Cardiac muscle cell (in vitro differentiated cells and primary cell): ENCODE results near the gene PLEKHM2. TPM values are rescaled to one million over a fixed set of nuclear protein-coding genes. Genes with fewer than 3 reads are reported as not detected.

Source experiments
- DNase-seq, 2 donors: peaks; one replicate each; pipeline versions ENCODE4 v3.0.0 to v3.0.0-alpha.2; 2010 to 2017; ENCODE audit warnings: low read depth in 1 of 2, low spot score in 1 of 2
- H3K27ac ChIP-seq: fragments of 200-600 bp; sonication (generic); 2 replicates; pipeline ENCODE4 v1.5.1; 2016
- H3K27me3 ChIP-seq: fragments of 200-600 bp; sonication (generic); 2 replicates; pipeline ENCODE4 v1.6.0; 2016; ENCODE audit warnings: control low read depth
- H3K36me3 ChIP-seq: fragments of 200-600 bp; sonication (generic); 2 replicates; pipeline ENCODE4 v1.5.1; 2016; ENCODE audit warnings: control low read depth
- H3K4me1 ChIP-seq: fragments of 200-600 bp; sonication (generic); 2 replicates; pipeline ENCODE4 v1.8.1; 2017; ENCODE audit warnings: low read depth, mild to moderate bottlenecking, mixed run types
- H3K4me3 ChIP-seq: fragments of 200-600 bp; sonication (generic); 2 replicates; pipeline ENCODE4 v1.5.1; 2016; ENCODE audit warnings: mild to moderate bottlenecking
- H3K9me3 ChIP-seq: fragments of 200-600 bp; sonication (generic); 2 replicates; pipeline ENCODE4 v1.5.1; 2017; ENCODE audit warnings: low read depth, mild to moderate bottlenecking, control low read depth
- polyA plus RNA-seq: library from polyadenylated mRNA; unstranded; fragments of >200 nt; fragmentation: Nextera tagmentation; extraction: Ambion mirVana; gene quantifications from 2 replicates; pipeline ENCODE4 v1.2.1, GENCODE V29; 2016
- total RNA-seq: library from RNA; depleted of rRNA; stranded (reverse); fragments of >200 nt; gene quantifications from 2 replicates; pipeline ENCODE4 v1.2.3, GENCODE V29; 2016
- TF ChIP-seq, protein P1 (sequence below): IDR thresholded peaks from 2 replicates; pipeline ENCODE4 v1.5.1; 2012; ENCODE audit warnings: low read depth, mild to moderate bottlenecking, low read length

Gene PLEKHM2
- total RNA-seq (71.9 and 99.8 TPM in 2 replicates), polyA plus RNA-seq (56.8 and 68.3 TPM in 2 replicates)

GRCh38 chr1:15684042-15684461 is at the start of gene PLEKHM2:
Gene PLEKHM2, plus strand, starts transcription at chr1:15684320. Its CDS starts 239 bp downstream, at chr1:15684559.
- no peaks in the 10 kb centered on the region for H3K9me3 ChIP-seq
- H3K4me1 ChIP-seq, result peaks cover 16% of the 10 kb centered on the region
- no peaks in the 10 kb centered on the region for H3K36me3 ChIP-seq
- H3K4me3 ChIP-seq, result peak within 1 kb of the TSS; percentile 81
- DNase-seq, result peak; percentile 52 to 75
- H3K27me3 ChIP-seq, result no peaks in the 10 kb centered on the region
- TF ChIP-seq, protein P1, sequence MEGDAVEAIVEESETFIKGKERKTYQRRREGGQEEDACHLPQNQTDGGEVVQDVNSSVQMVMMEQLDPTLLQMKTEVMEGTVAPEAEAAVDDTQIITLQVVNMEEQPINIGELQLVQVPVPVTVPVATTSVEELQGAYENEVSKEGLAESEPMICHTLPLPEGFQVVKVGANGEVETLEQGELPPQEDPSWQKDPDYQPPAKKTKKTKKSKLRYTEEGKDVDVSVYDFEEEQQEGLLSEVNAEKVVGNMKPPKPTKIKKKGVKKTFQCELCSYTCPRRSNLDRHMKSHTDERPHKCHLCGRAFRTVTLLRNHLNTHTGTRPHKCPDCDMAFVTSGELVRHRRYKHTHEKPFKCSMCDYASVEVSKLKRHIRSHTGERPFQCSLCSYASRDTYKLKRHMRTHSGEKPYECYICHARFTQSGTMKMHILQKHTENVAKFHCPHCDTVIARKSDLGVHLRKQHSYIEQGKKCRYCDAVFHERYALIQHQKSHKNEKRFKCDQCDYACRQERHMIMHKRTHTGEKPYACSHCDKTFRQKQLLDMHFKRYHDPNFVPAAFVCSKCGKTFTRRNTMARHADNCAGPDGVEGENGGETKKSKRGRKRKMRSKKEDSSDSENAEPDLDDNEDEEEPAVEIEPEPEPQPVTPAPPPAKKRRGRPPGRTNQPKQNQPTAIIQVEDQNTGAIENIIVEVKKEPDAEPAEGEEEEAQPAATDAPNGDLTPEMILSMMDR, result no peak
- H3K27ac ChIP-seq, result peak within 1 kb of the TSS; percentile 100

GRCh38 chr1:15636436-15636835 is 47.7 kb upstream of the PLEKHM2 start:
- TF ChIP-seq, protein P1, result no peak
- no peak for DNase-seq
- Histone ChIP-seq H3K9me3 (no peaks in the 10 kb centered on the region), H3K4me1 (no peaks in the 10 kb centered on the region), H3K27ac (no peak overlapping the region), H3K36me3 (peaks cover 61% of the 10 kb centered on the region), H3K27me3 (no peaks in the 10 kb centered on the region), H3K4me3 (no peak overlapping the region)

GRCh38 chr1:15637826-15638225 is 46.3 kb upstream of the PLEKHM2 start:
- TF ChIP-seq, protein P1, result no peak
- peaks cover 60% of the 10 kb centered on the region for H3K36me3 ChIP-seq
- H3K27me3 ChIP-seq, result no peaks in the 10 kb centered on the region
- no peak overlapping the region for H3K4me3 ChIP-seq
- H3K27ac ChIP-seq, result no peak overlapping the region
- H3K4me1 ChIP-seq, result no peaks in the 10 kb centered on the region
- no peaks in the 10 kb centered on the region for H3K9me3 ChIP-seq
- DNase-seq, result no peak

DNA sequence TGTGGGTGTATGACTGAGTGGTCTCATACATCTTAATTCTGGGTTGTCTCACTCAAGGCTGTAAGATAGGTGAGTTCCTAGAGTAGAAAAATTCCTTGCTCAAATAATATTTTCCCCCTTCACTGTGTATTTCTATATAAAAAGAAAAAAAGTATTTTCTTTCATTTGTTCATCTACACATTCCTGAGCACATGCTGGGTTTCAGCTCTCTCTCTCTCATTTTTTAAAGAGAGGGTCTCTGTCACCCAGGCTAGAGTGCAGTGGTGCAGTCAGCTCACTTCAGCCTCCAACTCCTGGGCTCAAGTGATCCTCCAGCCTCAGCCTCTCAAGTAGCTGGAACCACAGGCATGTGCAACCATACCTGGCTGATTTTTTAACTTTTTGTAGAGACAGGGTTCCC is 44.9 kb upstream of the PLEKHM2 start:
- H3K9me3 ChIP-seq, result no peaks in the 10 kb centered on the region
- no peak for DNase-seq
- peaks cover 61% of the 10 kb centered on the region for H3K36me3 ChIP-seq

GRCh38 chr1:15639931-15640330 is 44.2 kb upstream of the PLEKHM2 start:
- no peak for DNase-seq
- Histone ChIP-seq H3K4me3 (no peak overlapping the region), H3K27me3 (no peaks in the 10 kb centered on the region), H3K36me3 (peaks cover 56% of the 10 kb centered on the region), H3K4me1 (no peaks in the 10 kb centered on the region), H3K27ac (no peak overlapping the region), H3K9me3 (no peaks in the 10 kb centered on the region)
- TF ChIP-seq, protein P1, result no peak

More for the DNA sequence above, 44.9 kb upstream of the PLEKHM2 start:
- Histone ChIP-seq H3K27me3 (no peaks in the 10 kb centered on the region), H3K4me1 (no peaks in the 10 kb centered on the region), H3K4me3 (no peak overlapping the region), H3K27ac (no peak overlapping the region)
- TF ChIP-seq, protein P1, result no peak
